ENCODE results near the gene APOBEC3A. TPM values are rescaled to one million over a fixed set of nuclear protein-coding genes. Genes with fewer than 3 reads are reported as not detected.
"Not testable (repeated sequence)": the region's sequence is repeated elsewhere in the genome, so short reads cannot be mapped to it uniquely, and the experiment has no call there.

The APOBEC3A gene
- total RNA-seq, 1 donor from 2014 or later, result not detected

- DNase-seq, result peak; percentile 12
Measured at GRCh38 chr22:38981992-38982927, 24.9 kb downstream of the APOBEC3A start, which contains the start of gene APOBEC3B. APOBEC3B (plus strand) TSS chr22:38982347; CDS start chr22:38982454, 107 bp downstream.

DNA sequence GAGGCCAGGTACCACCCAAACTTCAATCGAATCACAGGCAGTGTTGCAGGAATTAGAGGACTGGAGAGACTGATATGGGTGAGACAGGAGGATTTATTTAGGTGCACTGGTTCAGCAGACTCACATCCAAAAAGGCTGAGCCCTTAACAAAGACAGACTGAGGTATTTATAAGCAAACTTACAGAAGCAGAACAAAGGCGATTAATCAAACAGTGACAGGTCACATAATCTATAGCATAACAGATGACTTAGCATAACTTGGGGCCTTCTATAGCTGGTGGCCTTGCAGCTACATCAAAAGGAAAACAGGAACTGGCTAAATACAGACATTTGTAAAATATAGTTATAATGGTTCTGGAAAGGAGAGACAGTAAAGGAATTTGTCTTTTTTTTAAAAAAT, 26.8 kb downstream of the APOBEC3A start:
- DNase-seq, result no peak

DNA sequence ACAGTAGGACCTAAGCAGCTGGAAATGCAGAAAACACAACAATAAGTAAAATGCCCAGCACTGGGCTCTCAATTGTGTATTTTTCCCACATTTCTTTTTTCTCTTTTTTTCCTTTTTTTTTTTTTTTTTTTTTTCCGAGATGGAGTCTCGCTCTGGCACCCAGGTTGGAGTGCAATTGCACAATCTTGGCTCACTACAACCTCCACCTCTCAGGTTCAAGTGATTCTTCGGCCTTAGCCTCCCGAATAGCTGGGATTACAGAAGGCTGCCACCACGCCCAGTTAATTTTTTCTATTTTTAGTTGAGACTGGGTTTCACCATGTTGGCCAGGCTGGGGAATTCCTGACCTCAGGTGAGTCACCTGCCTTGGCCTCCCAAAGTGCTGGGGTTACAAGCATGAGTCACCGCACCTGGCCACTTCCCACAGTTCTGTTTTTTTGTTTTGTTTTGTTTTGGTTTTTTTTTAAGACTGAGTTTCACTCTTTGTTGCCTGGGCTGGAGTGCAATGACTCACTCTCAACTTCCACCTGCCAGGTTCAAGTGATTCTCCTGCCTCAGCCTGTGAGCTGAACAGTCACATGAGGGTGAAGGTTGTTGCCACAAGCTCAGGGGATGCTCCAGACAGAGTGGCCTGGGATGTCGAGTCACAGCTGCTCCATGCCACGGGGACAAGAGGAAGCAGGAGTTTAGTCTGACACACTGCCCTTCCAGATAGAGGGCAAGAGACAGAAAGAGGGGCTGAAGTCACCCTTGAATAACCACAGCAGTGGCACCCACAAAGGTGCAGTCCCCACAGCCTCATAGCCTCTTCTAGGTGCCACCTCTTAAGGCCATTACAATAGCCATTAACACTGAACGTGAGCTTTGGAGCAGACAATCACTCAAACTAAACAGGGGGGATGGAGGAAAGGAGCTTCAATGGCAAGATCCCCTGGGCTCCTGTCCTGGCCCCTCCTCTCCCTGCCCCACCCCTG, 27.7 kb downstream of the APOBEC3A start:
- not testable (repeated sequence) for DNase-seq

DNA sequence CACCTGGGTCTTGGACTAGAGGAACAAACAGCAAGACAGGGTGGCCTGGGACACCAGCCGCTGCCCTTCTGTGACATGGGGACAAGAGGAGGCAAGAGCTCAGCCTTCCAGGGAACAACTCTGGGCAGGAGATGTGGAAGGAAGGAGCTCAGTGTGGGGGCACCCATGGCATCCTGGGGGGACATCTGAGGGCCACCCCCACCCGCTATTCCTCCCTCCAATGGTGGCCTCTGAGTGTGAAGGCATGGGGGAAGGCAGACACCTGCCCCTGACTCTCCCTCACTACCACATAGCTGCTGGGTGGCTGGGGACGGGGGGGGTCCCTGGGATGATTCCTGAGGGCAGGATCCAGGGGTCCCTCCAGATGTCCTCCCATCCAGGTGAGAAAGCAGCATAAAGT, 29.2 kb downstream of the APOBEC3A start:
- no peak for DNase-seq

DNA sequence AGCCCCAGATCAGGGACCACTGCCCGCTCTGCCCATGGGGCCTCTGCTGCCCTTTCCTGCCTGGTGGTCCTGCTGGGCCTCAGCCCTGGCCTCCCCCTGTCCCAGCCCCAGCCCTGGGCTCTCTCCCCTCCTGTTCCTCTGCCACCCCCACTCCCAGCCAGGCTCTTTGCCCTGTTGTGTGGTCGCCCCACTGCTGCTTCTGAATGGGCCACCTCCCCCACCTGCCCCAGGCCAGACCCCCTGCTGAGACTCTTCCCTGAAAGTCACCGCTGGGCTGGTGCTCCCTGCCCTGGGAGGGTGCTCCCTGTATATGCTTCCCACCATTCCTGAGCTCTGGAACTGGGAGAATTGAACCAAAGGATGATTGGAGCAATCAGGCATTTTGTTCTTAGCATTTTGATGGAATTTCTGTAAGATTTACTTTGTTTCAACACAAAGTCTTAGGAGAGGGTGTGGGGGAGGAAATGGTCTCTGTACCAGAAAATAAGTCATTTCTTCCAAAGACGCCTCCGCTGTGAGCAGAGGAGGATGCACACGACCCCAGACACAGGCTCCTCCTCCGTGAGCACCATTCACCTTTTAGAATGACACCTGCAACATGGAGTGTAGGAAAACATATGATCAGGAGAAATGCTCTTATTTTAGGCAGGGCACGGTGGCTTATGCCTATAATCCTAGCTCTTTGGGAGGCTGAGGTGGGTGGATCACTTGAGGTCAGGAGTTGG, 29.9 kb downstream of the APOBEC3A start:
- no peak for DNase-seq

DNA sequence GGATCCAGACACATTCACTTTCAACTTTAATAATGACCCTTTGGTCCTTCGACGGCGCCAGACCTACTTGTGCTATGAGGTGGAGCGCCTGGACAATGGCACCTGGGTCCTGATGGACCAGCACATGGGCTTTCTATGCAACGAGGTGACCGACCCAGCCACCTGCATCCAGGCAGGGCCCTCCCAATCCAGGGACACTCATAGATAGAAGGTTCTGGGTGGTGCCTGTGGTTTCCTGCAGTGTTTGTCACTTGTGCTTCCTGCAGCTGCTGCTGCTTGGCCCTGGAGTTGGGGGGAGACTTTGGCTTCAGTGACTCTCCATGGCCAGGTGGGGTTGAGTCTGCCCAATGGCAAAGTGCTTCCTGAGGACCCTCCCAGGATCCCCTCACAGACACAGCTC, 32.1 kb downstream of the APOBEC3A start:
- no peak for DNase-seq

GRCh38 chr22:38992871-38993371, 35.5 kb downstream of the APOBEC3A start:
- not testable (repeated sequence) for DNase-seq

DNA sequence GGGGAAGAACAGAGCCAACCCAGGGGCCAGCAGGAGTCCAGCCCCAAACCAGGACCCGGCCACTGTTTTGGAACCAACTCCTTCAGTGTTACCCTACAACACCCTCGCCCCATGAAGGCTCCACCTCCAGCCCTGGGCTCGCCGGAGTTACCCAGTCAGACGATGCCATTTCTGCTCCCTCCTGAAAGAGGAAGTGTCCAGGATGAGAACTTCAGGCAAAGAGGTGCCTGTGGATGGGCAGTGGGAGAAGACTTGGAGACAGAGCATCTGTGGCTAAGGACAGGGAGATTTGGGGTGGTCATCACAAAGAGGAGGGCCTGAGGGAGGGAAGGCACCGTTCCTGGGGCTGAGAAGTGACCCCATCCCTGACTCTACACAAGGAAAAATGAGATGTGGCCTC, 38.7 kb downstream of the APOBEC3A start:
- no peak for DNase-seq

DNA sequence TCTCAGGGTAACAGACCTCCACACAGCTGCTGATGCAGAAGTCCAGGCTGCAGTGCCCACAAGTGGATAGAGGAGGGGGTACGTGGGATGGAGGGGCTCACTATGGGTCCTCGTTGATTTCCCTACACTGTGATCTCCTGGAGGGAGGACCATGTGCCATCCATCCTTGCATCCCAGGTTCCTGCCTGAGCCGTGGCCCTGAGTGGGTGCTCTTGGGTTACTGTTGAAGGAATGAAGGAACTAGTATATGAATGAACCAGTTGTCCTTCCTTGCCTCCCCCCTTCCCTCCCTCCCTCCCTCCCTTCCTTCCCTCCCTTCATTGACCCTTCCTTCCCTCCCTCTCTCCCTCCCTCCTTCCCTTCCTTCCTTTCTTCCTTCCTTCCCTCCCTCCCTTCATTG, 40.1 kb downstream of the APOBEC3A start:
- no peak for DNase-seq

DNA sequence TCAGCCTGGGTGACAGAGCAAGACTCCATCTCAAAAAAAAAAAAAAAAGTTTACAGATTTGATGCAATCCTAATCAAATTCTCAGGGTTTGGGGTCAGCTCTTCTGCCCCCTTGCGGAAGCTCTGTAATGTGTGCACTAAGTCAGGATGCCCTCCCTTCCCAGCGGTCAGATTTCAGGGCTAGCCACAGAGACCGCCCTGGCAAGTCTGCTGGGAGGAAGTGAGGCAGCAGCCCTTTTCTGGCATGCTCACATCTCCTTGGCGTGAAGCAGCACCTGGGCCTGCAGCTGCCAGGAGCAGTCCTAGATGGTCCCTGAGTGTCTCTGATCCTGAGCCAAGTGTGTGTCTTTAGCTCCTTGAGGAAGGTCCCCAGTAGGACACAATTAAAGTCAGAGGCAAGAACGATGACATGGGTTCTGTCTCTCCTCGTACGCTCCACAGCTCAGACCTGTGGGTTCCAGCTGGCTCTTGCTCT, 45.8 kb downstream of the APOBEC3A start:
- DNase-seq, result no peak

GRCh38 chr22:39007177-39007576, 49.8 kb downstream of the APOBEC3A start:
- DNase-seq, result no peak

GRCh38 chr22:39008271-39008850, 51.0 kb downstream of the APOBEC3A start:
- DNase-seq, result not testable (repeated sequence)

GRCh38 chr22:39010946-39011345, 53.5 kb downstream of the APOBEC3A start:
- no peak for DNase-seq

Other genes starting within 250 kb of the APOBEC3A start
- 78.1 TPM for gene SUN2, start 201.6 kb upstream of the APOBEC3A start, total RNA-seq
- 17.3 TPM for gene DNAL4, start 163.5 kb upstream of the APOBEC3A start, total RNA-seq
- gene NPTXR, start 113.6 kb upstream of the APOBEC3A start, total RNA-seq, result 11.5 TPM
- gene CBX6, start 85.4 kb upstream of the APOBEC3A start, total RNA-seq, result 33.8 TPM
- not detected for gene APOBEC3B, start 24.7 kb downstream of the APOBEC3A start, total RNA-seq
- gene APOBEC3C, start 56.6 kb downstream of the APOBEC3A start, total RNA-seq, result 0.31 TPM
- 0.16 TPM for gene APOBEC3D, start 63.5 kb downstream of the APOBEC3A start, total RNA-seq
- gene APOBEC3F, start 83.3 kb downstream of the APOBEC3A start, total RNA-seq, result 0.31 TPM
- gene APOBEC3G, start 119.7 kb downstream of the APOBEC3A start, total RNA-seq, result 1.9 TPM
- gene APOBEC3H, start 139.6 kb downstream of the APOBEC3A start, total RNA-seq, result not detected
- 6.6 TPM for gene CBX7, start 195.1 kb downstream of the APOBEC3A start, total RNA-seq

All from occipital lobe (tissue), 2 donors.